ENCODE results near the gene CDKN2A. TPM values are rescaled to one million over a fixed set of nuclear protein-coding genes. Genes with fewer than 3 reads are reported as not detected.
"Not testable (repeated sequence)": the region's sequence is repeated elsewhere in the genome, so short reads cannot be mapped to it uniquely, and the experiment has no call there.

CDKN2A gene
- polyA plus RNA-seq, 4 donors, result 0.30 to 2.7 (median 1.9) TPM; not detected in 1

GRCh38 chr9:21964925-21965385, 29.2 kb downstream of the CDKN2A start:
- Histone ChIP-seq H3K4me1 (ENCODE audit: control insufficient read depth in 3 of 3, insufficient read depth in 2 of 3, low read depth in 1 of 3, low read length in 2 of 3) (peaks cover 0 to 5% (median 0%) of the 10 kb centered on the region in 3 donors), H3K9me3 (ENCODE audit: control insufficient read depth in 2 of 2, insufficient read depth in 1 of 2, low read depth in 1 of 2, low read length in 1 of 2) (no peaks in the 10 kb centered on the region), H3K4me3 (ENCODE audit: low read depth in 1 of 3, low read length in 3 of 3) (peak overlapping the region in 2 of 3 donors; percentile 22 to 51), H3K36me3 (ENCODE audit: control insufficient read depth in 3 of 3, insufficient read depth in 2 of 3, low read depth in 1 of 3, low read length in 3 of 3) (no peaks in the 10 kb centered on the region), H3K27me3 (ENCODE audit: control insufficient read depth in 3 of 3, insufficient read depth in 3 of 3, low read length in 3 of 3) (peaks cover 5 to 67% (median 45%) of the 10 kb centered on the region in 3 donors), H3K27ac (ENCODE audit: low read depth in 1 of 3, low read length in 2 of 3) (no peak overlapping the region)
- FAIRE-seq (no peak), DNase-seq (peak; percentile 11 to 74)
- 0 to 2% (median 2%) methylated on average over 29 of the region's 29 CpGs for WGBS, 3 donors

- Histone ChIP-seq H3K36me3 (ENCODE audit: control insufficient read depth in 3 of 3, insufficient read depth in 2 of 3, low read depth in 1 of 3, low read length in 3 of 3) (no peaks in the 10 kb centered on the region), H3K27ac (ENCODE audit: low read depth in 1 of 3, low read length in 2 of 3) (no peak overlapping the region), H3K4me3 (ENCODE audit: low read depth in 1 of 3, low read length in 3 of 3) (no peak overlapping the region), H3K27me3 (ENCODE audit: control insufficient read depth in 3 of 3, insufficient read depth in 3 of 3, low read length in 3 of 3) (peaks cover 7 to 36% (median 15%) of the 10 kb centered on the region in 3 donors), H3K9me3 (ENCODE audit: control insufficient read depth in 2 of 2, insufficient read depth in 1 of 2, low read depth in 1 of 2, low read length in 1 of 2) (no peaks in the 10 kb centered on the region), H3K4me1 (ENCODE audit: control insufficient read depth in 3 of 3, insufficient read depth in 2 of 3, low read depth in 1 of 3, low read length in 2 of 3) (peaks cover 0 to 5% (median 0%) of the 10 kb centered on the region in 3 donors)
- no peak for FAIRE-seq
- no peak for DNase-seq
- 89 to 98% (median 90%) methylated on average over 2 of the region's 2 CpGs for WGBS, 3 donors
Observed at GRCh38 chr9:21961569-21961968, 32.6 kb downstream of the CDKN2A start.

- not testable (repeated sequence) for H3K4me3 ChIP-seq (ENCODE audit: low read depth in 1 of 3, low read length in 3 of 3); FAIRE-seq; H3K36me3 ChIP-seq (ENCODE audit: control insufficient read depth in 3 of 3, insufficient read depth in 2 of 3, low read depth in 1 of 3, low read length in 3 of 3); H3K9me3 ChIP-seq (ENCODE audit: control insufficient read depth in 2 of 2, insufficient read depth in 1 of 2, low read depth in 1 of 2, low read length in 1 of 2); H3K4me1 ChIP-seq (ENCODE audit: control insufficient read depth in 3 of 3, insufficient read depth in 2 of 3, low read depth in 1 of 3, low read length in 2 of 3); DNase-seq; H3K27ac ChIP-seq (ENCODE audit: low read depth in 1 of 3, low read length in 2 of 3)
- H3K27me3 ChIP-seq (ENCODE audit: control insufficient read depth in 3 of 3, insufficient read depth in 3 of 3, low read length in 3 of 3), result peaks cover 0 to 13% (median 2%) of the 10 kb centered on the region in 3 donors
- WGBS, 3 donors, result 90 to 94% (median 92%) methylated on average over 14 to 33 of the region's 33 CpGs
Observed at GRCh38 chr9:21959268-21959667, 34.9 kb downstream of the CDKN2A start.

DNA sequence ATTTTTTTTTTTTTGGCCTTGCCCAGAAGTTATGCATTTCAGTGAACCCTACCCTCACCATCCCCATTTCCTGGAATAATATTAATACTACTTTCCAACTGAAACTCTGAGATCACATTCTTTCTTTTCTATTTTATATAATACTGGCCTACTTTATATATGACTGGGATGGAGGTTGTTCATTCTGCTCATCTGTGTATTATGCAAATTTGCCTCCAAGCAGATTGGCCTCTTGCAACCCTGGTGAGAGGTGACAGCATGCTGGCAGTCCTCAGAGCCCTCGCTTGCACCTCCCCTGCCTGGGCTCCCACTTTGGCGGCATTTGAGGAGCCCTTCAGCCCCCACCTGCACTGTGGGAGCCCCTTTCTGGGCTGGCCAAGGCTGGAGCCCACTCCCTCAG, 35.4 kb downstream of the CDKN2A start:
- WGBS, 3 donors, result 82 to 100% (median 84%) methylated on average over 2 of the region's 2 CpGs
- peaks cover 0 to 13% (median 2%) of the 10 kb centered on the region in 3 donors for H3K27me3 ChIP-seq (ENCODE audit: control insufficient read depth in 3 of 3, insufficient read depth in 3 of 3, low read length in 3 of 3)

GRCh38 chr9:21945606-21946005, 48.6 kb downstream of the CDKN2A start:
- FAIRE-seq, result no peak
- no peaks in the 10 kb centered on the region for H3K36me3 ChIP-seq (ENCODE audit: control insufficient read depth in 3 of 3, insufficient read depth in 2 of 3, low read depth in 1 of 3, low read length in 3 of 3)
- no peaks in the 10 kb centered on the region for H3K9me3 ChIP-seq (ENCODE audit: control insufficient read depth in 2 of 2, insufficient read depth in 1 of 2, low read depth in 1 of 2, low read length in 1 of 2)
- H3K27ac ChIP-seq (ENCODE audit: low read depth in 1 of 3, low read length in 2 of 3), result no peak overlapping the region
- no peaks in the 10 kb centered on the region for H3K4me1 ChIP-seq (ENCODE audit: control insufficient read depth in 3 of 3, insufficient read depth in 2 of 3, low read depth in 1 of 3, low read length in 2 of 3)
- peaks cover 0 to 9% (median 7%) of the 10 kb centered on the region in 3 donors for H3K27me3 ChIP-seq (ENCODE audit: control insufficient read depth in 3 of 3, insufficient read depth in 3 of 3, low read length in 3 of 3)
- DNase-seq, result no peak
- 82 to 97% (median 87%) methylated on average over 2 of the region's 2 CpGs for WGBS, 3 donors
- no peak overlapping the region for H3K4me3 ChIP-seq (ENCODE audit: low read depth in 1 of 3, low read length in 3 of 3)

More for the DNA sequence above, 35.4 kb downstream of the CDKN2A start:
- no peak overlapping the region for H3K4me3 ChIP-seq (ENCODE audit: low read depth in 1 of 3, low read length in 3 of 3)
- no peak overlapping the region for H3K27ac ChIP-seq (ENCODE audit: low read depth in 1 of 3, low read length in 2 of 3)
- FAIRE-seq, result no peak
- no peak for DNase-seq
- no peaks in the 10 kb centered on the region for H3K36me3 ChIP-seq (ENCODE audit: control insufficient read depth in 3 of 3, insufficient read depth in 2 of 3, low read depth in 1 of 3, low read length in 3 of 3)
- H3K4me1 ChIP-seq (ENCODE audit: control insufficient read depth in 3 of 3, insufficient read depth in 2 of 3, low read depth in 1 of 3, low read length in 2 of 3), result no peaks in the 10 kb centered on the region
- H3K9me3 ChIP-seq (ENCODE audit: control insufficient read depth in 2 of 2, insufficient read depth in 1 of 2, low read depth in 1 of 2, low read length in 1 of 2), result no peaks in the 10 kb centered on the region

DNA sequence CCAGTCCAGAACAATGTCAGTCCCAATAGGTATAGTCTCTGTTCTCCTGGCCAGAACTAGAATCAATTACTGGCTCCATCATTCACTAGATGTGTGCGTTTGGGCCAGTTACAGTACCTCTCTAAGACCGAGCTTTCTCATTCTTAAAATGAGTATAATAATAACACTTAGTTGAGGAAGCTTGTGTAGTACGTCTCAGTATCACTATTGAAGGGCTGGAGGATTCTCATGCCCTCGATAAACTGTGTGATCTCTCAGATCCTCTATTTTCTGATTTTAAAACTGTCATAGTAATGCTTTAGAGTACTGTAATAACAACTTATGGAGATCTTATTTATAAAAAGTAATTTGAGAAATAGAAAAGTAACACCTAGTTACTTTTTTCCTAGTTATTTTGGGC, 50.7 kb downstream of the CDKN2A start:
- WGBS, 3 donors, result 83 to 85% (median 83%) methylated on average over 4 of the region's 4 CpGs
- no peaks in the 10 kb centered on the region for H3K9me3 ChIP-seq (ENCODE audit: control insufficient read depth in 2 of 2, insufficient read depth in 1 of 2, low read depth in 1 of 2, low read length in 1 of 2)
- H3K4me1 ChIP-seq (ENCODE audit: control insufficient read depth in 3 of 3, insufficient read depth in 2 of 3, low read depth in 1 of 3, low read length in 2 of 3), result no peaks in the 10 kb centered on the region
- H3K27me3 ChIP-seq (ENCODE audit: control insufficient read depth in 3 of 3, insufficient read depth in 3 of 3, low read length in 3 of 3), result peaks cover 0 to 9% (median 7%) of the 10 kb centered on the region in 3 donors
- H3K27ac ChIP-seq (ENCODE audit: low read depth in 1 of 3, low read length in 2 of 3), result no peak overlapping the region
- H3K36me3 ChIP-seq (ENCODE audit: control insufficient read depth in 3 of 3, insufficient read depth in 2 of 3, low read depth in 1 of 3, low read length in 3 of 3), result no peaks in the 10 kb centered on the region
- DNase-seq (no peak), FAIRE-seq (no peak)
- H3K4me3 ChIP-seq (ENCODE audit: low read depth in 1 of 3, low read length in 3 of 3), result no peak overlapping the region

- FAIRE-seq, result no peak
- Histone ChIP-seq H3K9me3 (ENCODE audit: control insufficient read depth in 2 of 2, insufficient read depth in 1 of 2, low read depth in 1 of 2, low read length in 1 of 2) (no peaks in the 10 kb centered on the region), H3K27me3 (ENCODE audit: control insufficient read depth in 3 of 3, insufficient read depth in 3 of 3, low read length in 3 of 3) (peaks cover 0 to 9% (median 7%) of the 10 kb centered on the region in 3 donors), H3K36me3 (ENCODE audit: control insufficient read depth in 3 of 3, insufficient read depth in 2 of 3, low read depth in 1 of 3, low read length in 3 of 3) (no peaks in the 10 kb centered on the region), H3K4me3 (ENCODE audit: low read depth in 1 of 3, low read length in 3 of 3) (no peak overlapping the region), H3K27ac (ENCODE audit: low read depth in 1 of 3, low read length in 2 of 3) (no peak overlapping the region), H3K4me1 (ENCODE audit: control insufficient read depth in 3 of 3, insufficient read depth in 2 of 3, low read depth in 1 of 3, low read length in 2 of 3) (no peaks in the 10 kb centered on the region)
- WGBS, 3 donors, result 55 to 78% (median 75%) methylated on average over 4 of the region's 4 CpGs
- DNase-seq, result no peak
Observed at GRCh38 chr9:21941337-21941995, 52.7 kb downstream of the CDKN2A start.

GRCh38 chr9:21936161-21936560, 58.0 kb downstream of the CDKN2A start:
- H3K4me3 ChIP-seq (ENCODE audit: low read depth in 1 of 3, low read length in 3 of 3), result no peak overlapping the region
- FAIRE-seq, result no peak
- no peak overlapping the region for H3K27ac ChIP-seq (ENCODE audit: low read depth in 1 of 3, low read length in 2 of 3)
- H3K4me1 ChIP-seq (ENCODE audit: control insufficient read depth in 3 of 3, insufficient read depth in 2 of 3, low read depth in 1 of 3, low read length in 2 of 3), result no peaks in the 10 kb centered on the region
- WGBS, 3 donors, result 89 to 94% (median 90%) methylated on average over 1 of the region's 1 CpG
- no peaks in the 10 kb centered on the region for H3K27me3 ChIP-seq (ENCODE audit: control insufficient read depth in 3 of 3, insufficient read depth in 3 of 3, low read length in 3 of 3)
- H3K36me3 ChIP-seq (ENCODE audit: control insufficient read depth in 3 of 3, insufficient read depth in 2 of 3, low read depth in 1 of 3, low read length in 3 of 3), result no peaks in the 10 kb centered on the region
- peaks cover 0 to 3% of the 10 kb centered on the region in 2 donors for H3K9me3 ChIP-seq (ENCODE audit: control insufficient read depth in 2 of 2, insufficient read depth in 1 of 2, low read depth in 1 of 2, low read length in 1 of 2)
- DNase-seq, result no peak
